Esophagus (tissue), 2 donors: ENCODE results near the gene PXMP4. TPM values are rescaled to one million over a fixed set of nuclear protein-coding genes. Genes with fewer than 3 reads are reported as not detected.
A peak's percentile ranks its signal among the peaks of the same experiment; 100 is the strongest.
"Not testable (repeated sequence)": the region's sequence is repeated elsewhere in the genome, so short reads cannot be mapped to it uniquely, and the experiment has no call there.

Experiments
- H3K27ac ChIP-seq, 2 donors: one replicate each; pipeline ENCODE4 v1.5.1; 2013; ENCODE audit warnings: low read depth in 2 of 2, mild to moderate bottlenecking in 2 of 2, inconsistent platforms in 1 of 2, low read length in 1 of 2, moderate library complexity in 1 of 2
- H3K27me3 ChIP-seq, 2 donors: one replicate each; pipeline ENCODE4 v1.6.1; 2013; ENCODE audit warnings: low read length in 2 of 2, control low read depth in 1 of 2, mild to moderate bottlenecking in 1 of 2; ENCODE audit not compliant: insufficient read depth in 2 of 2, control insufficient read depth in 1 of 2
- H3K36me3 ChIP-seq, 2 donors: one replicate each; pipeline ENCODE4 v1.6.1; 2013; ENCODE audit warnings: low read length in 1 of 2; ENCODE audit not compliant: control insufficient read depth in 2 of 2, insufficient read depth in 2 of 2
- H3K4me1 ChIP-seq, 2 donors: one replicate each; pipeline ENCODE4 v1.6.1; 2013; ENCODE audit warnings: low read length in 1 of 2; ENCODE audit not compliant: control insufficient read depth in 2 of 2, insufficient read depth in 2 of 2
- H3K4me3 ChIP-seq, 2 donors: one replicate each; pipeline ENCODE4 v1.5.1; 2013; ENCODE audit warnings: low read length in 2 of 2, mild to moderate bottlenecking in 2 of 2, low read depth in 1 of 2, moderate library complexity in 1 of 2
- H3K9me3 ChIP-seq, 2 donors: one replicate each; pipeline ENCODE4 v1.6.1; 2013; ENCODE audit warnings: mild to moderate bottlenecking in 2 of 2, low read depth in 1 of 2, low read length in 1 of 2, moderate library complexity in 1 of 2; ENCODE audit not compliant: control insufficient read depth in 2 of 2, insufficient read depth in 1 of 2
- WGBS, 2 donors: extraction: QIAGEN DNeasy Blood & Tissue Kit; methylation state at CpG; one replicate each; pipeline ENCODE4 v1.1.7; 2013; 5-methylcytosine and 5-hydroxymethylcytosine counted together
- polyA plus RNA-seq, 2 donors: library from polyadenylated mRNA; stranded (reverse); fragments of 200-250 nt; gene quantifications; one replicate each; pipeline ENCODE4 v1.2.3, GENCODE V29; 2013
- donor health status: healthy with polysubstance abuse.
- donor health status: Bipolar disorder and iron deficiency.

PXMP4 gene
- polyA plus RNA-seq, 2 donors, result 5.4 to 5.8 TPM

GRCh38 chr20:33709905-33710541, 10.1 kb downstream of the PXMP4 start:
- 81 to 85% methylated on average over 16 of the region's 16 CpGs for WGBS, 2 donors
- Histone ChIP-seq H3K9me3 (no peaks in the 10 kb centered on the region), H3K4me1 (peaks cover 0 to 7% of the 10 kb centered on the region in 2 donors), H3K27ac (peak overlapping the region in 1 of 2 donors; percentile 51), H3K27me3 (no peaks in the 10 kb centered on the region), H3K36me3 (peaks cover 0 to 17% of the 10 kb centered on the region in 2 donors), H3K4me3 (no peak overlapping the region)

GRCh38 chr20:33709398-33709797, 10.7 kb downstream of the PXMP4 start:
- 69 to 89% methylated on average over 2 of the region's 2 CpGs for WGBS, 2 donors
- Histone ChIP-seq H3K4me3 (no peak overlapping the region), H3K4me1 (peaks cover 0 to 7% of the 10 kb centered on the region in 2 donors), H3K27ac (no peak overlapping the region), H3K9me3 (no peaks in the 10 kb centered on the region), H3K36me3 (peaks cover 0 to 17% of the 10 kb centered on the region in 2 donors), H3K27me3 (no peaks in the 10 kb centered on the region)

GRCh38 chr20:33707668-33708067, 12.4 kb downstream of the PXMP4 start:
- no peaks in the 10 kb centered on the region for H3K9me3 ChIP-seq
- peaks cover 0 to 6% of the 10 kb centered on the region in 2 donors for H3K36me3 ChIP-seq
- H3K27me3 ChIP-seq, result no peaks in the 10 kb centered on the region
- H3K4me1 ChIP-seq, result peaks cover 0 to 7% of the 10 kb centered on the region in 2 donors
- no peak overlapping the region for H3K4me3 ChIP-seq
- H3K27ac ChIP-seq, result no peak overlapping the region
- WGBS, 2 donors, result 89 to 90% methylated on average over 11 of the region's 11 CpGs

GRCh38 chr20:33704197-33704924, 15.7 kb downstream of the PXMP4 start:
- Histone ChIP-seq H3K9me3 (no peaks in the 10 kb centered on the region), H3K27me3 (no peaks in the 10 kb centered on the region), H3K27ac (no peak overlapping the region), H3K4me3 (no peak overlapping the region), H3K36me3 (no peaks in the 10 kb centered on the region), H3K4me1 (no peaks in the 10 kb centered on the region)
- WGBS, 2 donors, result 90 to 91% methylated on average over 11 of the region's 11 CpGs

GRCh38 chr20:33703498-33704137, 16.5 kb downstream of the PXMP4 start:
- Histone ChIP-seq H3K27ac (no peak overlapping the region), H3K4me1 (no peaks in the 10 kb centered on the region), H3K4me3 (no peak overlapping the region), H3K36me3 (no peaks in the 10 kb centered on the region), H3K27me3 (no peaks in the 10 kb centered on the region), H3K9me3 (no peaks in the 10 kb centered on the region)
- WGBS, 2 donors, result 92 to 93% methylated on average over 8 of the region's 8 CpGs

GRCh38 chr20:33702861-33703260, 17.2 kb downstream of the PXMP4 start:
- H3K27ac ChIP-seq, result no peak overlapping the region
- no peak overlapping the region for H3K4me3 ChIP-seq
- no peaks in the 10 kb centered on the region for H3K27me3 ChIP-seq
- 34 to 42% methylated on average over 5 of the region's 5 CpGs for WGBS, 2 donors
- no peaks in the 10 kb centered on the region for H3K36me3 ChIP-seq
- no peaks in the 10 kb centered on the region for H3K9me3 ChIP-seq
- no peaks in the 10 kb centered on the region for H3K4me1 ChIP-seq

GRCh38 chr20:33701629-33702450, 18.3 kb downstream of the PXMP4 start:
- no peak overlapping the region for H3K27ac ChIP-seq
- no peaks in the 10 kb centered on the region for H3K4me1 ChIP-seq
- H3K36me3 ChIP-seq, result no peaks in the 10 kb centered on the region
- no peaks in the 10 kb centered on the region for H3K27me3 ChIP-seq
- 87 to 90% methylated on average over 12 to 27 of the region's 27 CpGs for WGBS, 2 donors
- H3K4me3 ChIP-seq, result no peak overlapping the region
- no peaks in the 10 kb centered on the region for H3K9me3 ChIP-seq

GRCh38 chr20:33700696-33701441, 19.2 kb downstream of the PXMP4 start:
- H3K27ac ChIP-seq, H3K9me3 ChIP-seq, H3K4me3 ChIP-seq, H3K4me1 ChIP-seq, H3K27me3 ChIP-seq, H3K36me3 ChIP-seq: not testable (repeated sequence)
- 95 to 96% methylated on average over 40 to 45 of the region's 45 CpGs for WGBS, 2 donors

GRCh38 chr20:33698966-33699365, 21.1 kb downstream of the PXMP4 start:
- H3K27ac ChIP-seq, H3K4me1 ChIP-seq, H3K27me3 ChIP-seq, H3K4me3 ChIP-seq, H3K9me3 ChIP-seq, H3K36me3 ChIP-seq: not testable (repeated sequence)
- 92 to 97% methylated on average over 17 to 21 of the region's 27 CpGs for WGBS, 2 donors
